ENCODE measurements around the gene FNDC3B.

GRCh38 chr3:172074032-172074431 is 34.7 kb downstream of the FNDC3B start:
- no peak for TF ChIP-seq EZH2 (IDR thresholded peaks at IDR 0.05; ENCODE audit: borderline replicate concordance, low read length)
- TF ChIP-seq, protein P1, sequence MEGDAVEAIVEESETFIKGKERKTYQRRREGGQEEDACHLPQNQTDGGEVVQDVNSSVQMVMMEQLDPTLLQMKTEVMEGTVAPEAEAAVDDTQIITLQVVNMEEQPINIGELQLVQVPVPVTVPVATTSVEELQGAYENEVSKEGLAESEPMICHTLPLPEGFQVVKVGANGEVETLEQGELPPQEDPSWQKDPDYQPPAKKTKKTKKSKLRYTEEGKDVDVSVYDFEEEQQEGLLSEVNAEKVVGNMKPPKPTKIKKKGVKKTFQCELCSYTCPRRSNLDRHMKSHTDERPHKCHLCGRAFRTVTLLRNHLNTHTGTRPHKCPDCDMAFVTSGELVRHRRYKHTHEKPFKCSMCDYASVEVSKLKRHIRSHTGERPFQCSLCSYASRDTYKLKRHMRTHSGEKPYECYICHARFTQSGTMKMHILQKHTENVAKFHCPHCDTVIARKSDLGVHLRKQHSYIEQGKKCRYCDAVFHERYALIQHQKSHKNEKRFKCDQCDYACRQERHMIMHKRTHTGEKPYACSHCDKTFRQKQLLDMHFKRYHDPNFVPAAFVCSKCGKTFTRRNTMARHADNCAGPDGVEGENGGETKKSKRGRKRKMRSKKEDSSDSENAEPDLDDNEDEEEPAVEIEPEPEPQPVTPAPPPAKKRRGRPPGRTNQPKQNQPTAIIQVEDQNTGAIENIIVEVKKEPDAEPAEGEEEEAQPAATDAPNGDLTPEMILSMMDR (IDR thresholded peaks at IDR 0.05; ENCODE audit: low read length) = no peak

Data from OCI-LY1 (cell line).